ENCODE results near the gene MAP3K6.

The MAP3K6 gene

DNA sequence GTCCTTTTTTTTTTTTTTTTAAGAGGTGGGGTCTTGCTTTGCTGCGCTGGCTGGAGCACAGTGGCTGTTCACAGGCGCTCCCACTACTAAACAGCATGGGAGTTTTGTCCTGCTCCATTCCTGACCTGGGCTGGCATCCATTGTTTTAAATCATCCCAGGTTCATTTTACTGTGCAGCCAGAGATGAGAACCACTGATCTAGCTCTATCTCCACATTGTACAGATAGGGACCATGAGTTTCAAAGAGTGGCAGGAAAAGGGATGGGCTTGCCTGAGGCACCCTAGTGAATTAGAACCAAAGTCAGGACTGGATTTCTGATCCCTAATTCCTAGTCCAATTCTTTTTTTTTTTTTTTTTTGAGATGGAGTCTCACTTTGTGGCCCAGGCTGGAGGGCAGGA lies 52.0 kb downstream of the MAP3K6 start:
- Histone ChIP-seq H3K36me3 (ENCODE audit: control insufficient read depth, insufficient read depth, low read length) (no peaks in the 10 kb centered on the region), H3K9ac (ENCODE audit: low read depth, low read length) (no peak overlapping the region), H3K9me3 (ENCODE audit: control insufficient read depth, insufficient read depth, low read length) (no peaks in the 10 kb centered on the region), H3K4me1 (ENCODE audit: control insufficient read depth, insufficient read depth, low read length) (no peaks in the 10 kb centered on the region), H3K4me3 (ENCODE audit: low read depth, low read length) (no peak overlapping the region), H3K27me3 (ENCODE audit: control insufficient read depth, insufficient read depth, low read length) (no peaks in the 10 kb centered on the region)

- Histone ChIP-seq H3K36me3 (ENCODE audit: control insufficient read depth, insufficient read depth, low read length) (no peaks in the 10 kb centered on the region), H3K4me1 (ENCODE audit: control insufficient read depth, insufficient read depth, low read length) (no peaks in the 10 kb centered on the region), H3K9me3 (ENCODE audit: control insufficient read depth, insufficient read depth, low read length) (no peaks in the 10 kb centered on the region), H3K27me3 (ENCODE audit: control insufficient read depth, insufficient read depth, low read length) (no peaks in the 10 kb centered on the region), H3K4me3 (ENCODE audit: low read depth, low read length) (no peak overlapping the region), H3K9ac (ENCODE audit: low read depth, low read length) (no peak overlapping the region)
These were observed 52.6 kb downstream of the MAP3K6 start for GRCh38 chr1:27314169-27314568.

- Histone ChIP-seq H3K4me3 (ENCODE audit: low read depth, low read length) (peak overlapping the region; percentile 40), H3K36me3 (ENCODE audit: control insufficient read depth, insufficient read depth, low read length) (no peaks in the 10 kb centered on the region), H3K27me3 (ENCODE audit: control insufficient read depth, insufficient read depth, low read length) (no peaks in the 10 kb centered on the region), H3K9me3 (ENCODE audit: control insufficient read depth, insufficient read depth, low read length) (no peaks in the 10 kb centered on the region), H3K4me1 (ENCODE audit: control insufficient read depth, insufficient read depth, low read length) (peaks cover 8% of the 10 kb centered on the region), H3K9ac (ENCODE audit: low read depth, low read length) (no peak overlapping the region)
These were observed 58.7 kb downstream of the MAP3K6 start for GRCh38 chr1:27307874-27308598.

DNA sequence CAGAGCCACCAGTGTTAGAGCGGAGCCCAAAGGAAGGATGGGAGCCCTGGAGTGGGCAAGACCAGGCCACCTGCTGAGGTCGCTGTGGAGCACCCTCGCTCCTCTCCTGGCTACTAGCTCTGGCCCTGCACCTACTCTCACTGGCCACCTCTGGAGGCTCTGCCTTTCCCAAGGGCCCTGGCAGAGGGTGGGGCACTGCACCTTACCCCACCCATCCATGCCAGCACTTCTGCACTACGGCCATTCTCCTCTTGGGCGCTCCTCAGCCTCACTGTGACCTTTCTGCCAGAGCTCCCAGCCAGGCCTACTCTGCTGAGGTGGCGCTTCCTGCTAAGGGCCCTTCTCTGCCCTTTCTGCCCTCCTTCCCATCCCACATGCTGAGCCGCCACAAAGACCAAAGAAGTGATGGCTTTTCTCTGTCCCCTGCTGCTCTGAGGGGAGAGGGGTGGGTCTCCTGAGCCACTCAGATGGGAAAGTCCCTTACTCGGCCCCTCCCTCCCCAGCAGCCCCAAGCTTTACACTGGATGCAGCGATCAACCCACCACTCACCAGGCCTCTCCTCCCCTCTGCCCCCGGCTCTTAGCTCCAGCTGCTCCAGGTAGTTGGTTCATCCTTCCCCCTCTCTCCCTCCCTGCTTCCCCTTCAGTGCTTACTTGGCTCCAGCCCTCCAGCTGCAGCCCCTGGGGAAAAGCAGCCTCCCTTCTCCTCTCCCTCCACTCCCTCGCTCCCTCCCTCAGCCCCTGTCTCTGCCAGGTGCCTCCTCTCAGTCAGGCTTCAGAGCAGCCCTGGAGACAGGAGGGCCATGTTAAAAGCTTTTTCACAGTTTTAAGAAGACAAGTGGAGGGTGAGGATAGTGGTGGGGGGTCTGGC lies 59.6 kb downstream of the MAP3K6 start:
- Histone ChIP-seq H3K4me3 (ENCODE audit: low read depth, low read length) (peak overlapping the region; percentile 40), H3K4me1 (ENCODE audit: control insufficient read depth, insufficient read depth, low read length) (peaks cover 8% of the 10 kb centered on the region), H3K27me3 (ENCODE audit: control insufficient read depth, insufficient read depth, low read length) (no peaks in the 10 kb centered on the region), H3K36me3 (ENCODE audit: control insufficient read depth, insufficient read depth, low read length) (no peaks in the 10 kb centered on the region), H3K9me3 (ENCODE audit: control insufficient read depth, insufficient read depth, low read length) (no peaks in the 10 kb centered on the region), H3K9ac (ENCODE audit: low read depth, low read length) (peak overlapping the region; percentile 70)

DNA sequence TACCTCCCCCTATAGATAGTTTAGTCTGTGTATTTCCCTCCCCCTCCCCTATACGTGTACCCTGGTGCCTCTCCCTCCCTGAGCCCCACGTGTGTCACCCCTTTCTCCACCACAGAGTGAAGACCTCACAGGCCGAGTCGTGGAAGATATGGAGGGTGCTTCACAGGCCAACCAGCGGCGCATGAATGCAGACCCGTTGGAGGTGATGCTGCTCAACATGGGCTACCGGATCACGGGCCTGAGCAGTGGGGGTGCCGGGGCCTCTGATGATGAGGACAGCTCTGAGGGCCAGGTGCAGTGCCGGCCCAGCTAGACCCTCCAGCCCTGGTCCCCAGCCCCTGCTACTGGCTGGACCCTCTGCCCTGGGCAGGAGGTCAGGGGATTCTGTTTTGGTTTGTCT lies 60.7 kb downstream of the MAP3K6 start:
- H3K27me3 ChIP-seq (ENCODE audit: control insufficient read depth, insufficient read depth, low read length): no peaks in the 10 kb centered on the region
- no peak overlapping the region for H3K9ac ChIP-seq (ENCODE audit: low read depth, low read length)
- no peak overlapping the region for H3K4me3 ChIP-seq (ENCODE audit: low read depth, low read length)
- H3K9me3 ChIP-seq (ENCODE audit: control insufficient read depth, insufficient read depth, low read length): no peaks in the 10 kb centered on the region
- H3K36me3 ChIP-seq (ENCODE audit: control insufficient read depth, insufficient read depth, low read length): no peaks in the 10 kb centered on the region
- peaks cover 13% of the 10 kb centered on the region for H3K4me1 ChIP-seq (ENCODE audit: control insufficient read depth, insufficient read depth, low read length)
